ENCODE results near the gene CFAP410. TPM values are rescaled to one million over a fixed set of nuclear protein-coding genes. Genes with fewer than 3 reads are reported as not detected.

The CFAP410 gene
- total and polyA plus RNA-seq, 9 donors, result 1.2 to 40.8 (median 29.3) TPM

GRCh38 chr21:44282370-44282769 is 56.8 kb downstream of the CFAP410 start:
- no peaks in the 10 kb centered on the region for H3K4me1 ChIP-seq (ENCODE audit: insufficient read depth)
- intact Hi-C loops (cut with DNase I), result no loop called here
- no peak for DNase-seq
- H3K27me3 ChIP-seq, result no peaks in the 10 kb centered on the region
- WGBS, 3 donors, result 87% methylated on average over 9 of the region's 9 CpGs
- H3K27ac ChIP-seq, result no peak overlapping the region
- no peak for TF ChIP-seq POLR2A (IDR thresholded peaks at IDR 0.05)
- TF ChIP-seq, protein P1, sequence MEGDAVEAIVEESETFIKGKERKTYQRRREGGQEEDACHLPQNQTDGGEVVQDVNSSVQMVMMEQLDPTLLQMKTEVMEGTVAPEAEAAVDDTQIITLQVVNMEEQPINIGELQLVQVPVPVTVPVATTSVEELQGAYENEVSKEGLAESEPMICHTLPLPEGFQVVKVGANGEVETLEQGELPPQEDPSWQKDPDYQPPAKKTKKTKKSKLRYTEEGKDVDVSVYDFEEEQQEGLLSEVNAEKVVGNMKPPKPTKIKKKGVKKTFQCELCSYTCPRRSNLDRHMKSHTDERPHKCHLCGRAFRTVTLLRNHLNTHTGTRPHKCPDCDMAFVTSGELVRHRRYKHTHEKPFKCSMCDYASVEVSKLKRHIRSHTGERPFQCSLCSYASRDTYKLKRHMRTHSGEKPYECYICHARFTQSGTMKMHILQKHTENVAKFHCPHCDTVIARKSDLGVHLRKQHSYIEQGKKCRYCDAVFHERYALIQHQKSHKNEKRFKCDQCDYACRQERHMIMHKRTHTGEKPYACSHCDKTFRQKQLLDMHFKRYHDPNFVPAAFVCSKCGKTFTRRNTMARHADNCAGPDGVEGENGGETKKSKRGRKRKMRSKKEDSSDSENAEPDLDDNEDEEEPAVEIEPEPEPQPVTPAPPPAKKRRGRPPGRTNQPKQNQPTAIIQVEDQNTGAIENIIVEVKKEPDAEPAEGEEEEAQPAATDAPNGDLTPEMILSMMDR (IDR thresholded peaks at IDR 0.05), result no peak
- TF ChIP-seq EP300 (IDR thresholded peaks at IDR 0.05), result no peak
- no peaks in the 10 kb centered on the region for H3K9me3 ChIP-seq
- no peak overlapping the region for H3K4me3 ChIP-seq
- H3K36me3 ChIP-seq, result no peaks in the 10 kb centered on the region

GRCh38 chr21:44281801-44282200 is 57.4 kb downstream of the CFAP410 start:
- Histone ChIP-seq H3K4me3 (no peak overlapping the region), H3K27ac (no peak overlapping the region), H3K4me1 (ENCODE audit: insufficient read depth) (no peaks in the 10 kb centered on the region), H3K27me3 (no peaks in the 10 kb centered on the region), H3K9me3 (no peaks in the 10 kb centered on the region), H3K36me3 (no peaks in the 10 kb centered on the region)
- no peak for TF ChIP-seq POLR2A (IDR thresholded peaks at IDR 0.05)
- no peak for TF ChIP-seq EP300 (IDR thresholded peaks at IDR 0.05)
- WGBS, 3 donors, result 95 to 97% (median 97%) methylated on average over 9 of the region's 9 CpGs
- intact Hi-C loops (cut with DNase I), result no loop called here
- no peak for DNase-seq

- TF ChIP-seq, protein P1 (IDR thresholded peaks at IDR 0.05), result no peak
- TF ChIP-seq EP300 (IDR thresholded peaks at IDR 0.05) (no peak), POLR2A (IDR thresholded peaks at IDR 0.05) (no peak)
- DNase-seq, result no peak
- Histone ChIP-seq H3K36me3 (no peaks in the 10 kb centered on the region), H3K27me3 (no peaks in the 10 kb centered on the region), H3K9me3 (no peaks in the 10 kb centered on the region), H3K4me3 (no peak overlapping the region), H3K27ac (no peak overlapping the region), H3K4me1 (ENCODE audit: insufficient read depth) (no peaks in the 10 kb centered on the region)
- intact Hi-C loops (cut with DNase I), result loop anchor here in 1 of 4 donors (10.0 kb wide), 1 partner anchor 1465 kb away; no protein-coding TSS in a partner anchor
- 82 to 86% (median 83%) methylated on average over 19 of the region's 19 CpGs for WGBS, 3 donors
Measured at GRCh38 chr21:44279354-44280260, 59.6 kb downstream of the CFAP410 start.

Other genes starting within 250 kb of the CFAP410 start
- 1 to 10 TPM; 1.9 to 9.3 (median 4.4) TPM for gene PWP2, start 232.0 kb downstream of the CFAP410 start, total RNA-seq
- gene PWP2, start 232.0 kb downstream of the CFAP410 start, polyA plus RNA-seq, result 1 to 10 TPM; 1.2 to 4.0 TPM
- gene GATD3, start 205.7 kb downstream of the CFAP410 start, total RNA-seq, result 10 to 100 TPM in 5 of 7 donors, 1 to 10 TPM in 2; 5.6 to 16.4 (median 11.7) TPM
- gene GATD3, start 205.7 kb downstream of the CFAP410 start, polyA plus RNA-seq, result 1 to 10 TPM; 4.3 to 7.4 TPM
- gene ICOSLG, start 98.4 kb downstream of the CFAP410 start, total RNA-seq, result 1 to 10 TPM in 4 of 7 donors, under 1 TPM in 3; 0.53 to 7.7 (median 1.2) TPM
- gene ICOSLG, start 98.4 kb downstream of the CFAP410 start, polyA plus RNA-seq, result under 1 TPM; 0.42 to 0.47 TPM
- gene DNMT3L, start 77.5 kb downstream of the CFAP410 start, total RNA-seq, result not detected
- not detected for gene DNMT3L, start 77.5 kb downstream of the CFAP410 start, polyA plus RNA-seq
- gene AIRE, start 53.5 kb downstream of the CFAP410 start, total RNA-seq, result not detected
- gene AIRE, start 53.5 kb downstream of the CFAP410 start, polyA plus RNA-seq, result not detected
- 100 to 1,000 TPM in 1 of 7 donors, 10 to 100 TPM in 6; 38.7 to 104 (median 88.7) TPM for gene PFKL, start 39.3 kb downstream of the CFAP410 start, total RNA-seq
- gene PFKL, start 39.3 kb downstream of the CFAP410 start, polyA plus RNA-seq, result 10 to 100 TPM; 12.6 to 71.0 TPM
- 1 to 10 TPM in 6 of 7 donors, under 1 TPM in 1; 0.48 to 7.0 (median 2.1) TPM for gene TRPM2, start 14.2 kb upstream of the CFAP410 start, total RNA-seq
- 1 to 10 TPM; 1.3 to 1.6 TPM for gene TRPM2, start 14.2 kb upstream of the CFAP410 start, polyA plus RNA-seq
- gene LRRC3, start 116.1 kb upstream of the CFAP410 start, total RNA-seq, result 1 to 10 TPM; 3.4 to 6.8 (median 4.0) TPM
- 1 to 10 TPM; 2.4 to 3.9 TPM for gene LRRC3, start 116.1 kb upstream of the CFAP410 start, polyA plus RNA-seq
- not detected for gene KRTAP10-1, start 200.8 kb upstream of the CFAP410 start, total RNA-seq
- gene KRTAP10-1, start 200.8 kb upstream of the CFAP410 start, polyA plus RNA-seq, result not detected
- gene KRTAP10-2, start 212.1 kb upstream of the CFAP410 start, total RNA-seq, result not detected
- not detected for gene KRTAP10-2, start 212.1 kb upstream of the CFAP410 start, polyA plus RNA-seq
- not detected for gene KRTAP10-3, start 219.4 kb upstream of the CFAP410 start, total RNA-seq
- not detected for gene KRTAP10-3, start 219.4 kb upstream of the CFAP410 start, polyA plus RNA-seq
- gene KRTAP10-4, start 234.3 kb upstream of the CFAP410 start, total RNA-seq, result not detected
- not detected for gene KRTAP10-4, start 234.3 kb upstream of the CFAP410 start, polyA plus RNA-seq
- gene KRTAP10-5, start 241.2 kb upstream of the CFAP410 start, total RNA-seq, result not detected
- not detected for gene KRTAP10-5, start 241.2 kb upstream of the CFAP410 start, polyA plus RNA-seq